Retinal pigment epithelial cell (primary cell): Measurements from ENCODE around the gene PRKG1.

Experiments used
- DNase-seq: peaks from one replicate; pipeline ENCODE4 v3.0.0-alpha.2; 2010; ENCODE audit warnings: low read depth
- H3K4me3 ChIP-seq: 2 replicates; pipeline ENCODE4 v1.5.1; 2011; ENCODE audit warnings: mild to moderate bottlenecking, low read length, control low read depth, moderate library complexity
- TF ChIP-seq, protein P1 (sequence below): conservative IDR thresholded peaks from 2 replicates; pipeline ENCODE4 v1.5.1; 2011; ENCODE audit warnings: low read depth, low read length, control low read depth, inconsistent platforms

Gene PRKG1

DNA sequence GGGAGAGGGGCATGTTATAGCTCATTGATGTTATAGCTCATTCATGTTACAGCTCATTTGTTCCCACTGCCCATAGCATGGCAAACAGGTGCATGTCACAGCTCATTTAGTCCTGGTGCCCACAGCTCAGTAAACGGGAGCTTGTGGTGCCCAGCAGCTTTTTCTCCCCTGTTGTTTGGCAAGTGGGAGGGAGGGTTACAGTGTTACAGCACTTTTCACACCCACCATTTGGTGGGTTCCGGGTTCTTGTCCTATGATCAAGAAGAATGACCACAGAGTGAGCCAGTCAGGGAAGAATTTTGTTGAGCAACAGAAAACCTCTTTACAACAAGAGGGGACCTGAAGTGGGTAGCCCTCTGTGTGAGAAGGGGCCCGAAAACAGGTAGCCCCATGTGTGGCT, 787.9 kb downstream of the PRKG1 start:
- DNase-seq = no peak
- H3K4me3 ChIP-seq = no peak overlapping the region
- TF ChIP-seq, protein P1, sequence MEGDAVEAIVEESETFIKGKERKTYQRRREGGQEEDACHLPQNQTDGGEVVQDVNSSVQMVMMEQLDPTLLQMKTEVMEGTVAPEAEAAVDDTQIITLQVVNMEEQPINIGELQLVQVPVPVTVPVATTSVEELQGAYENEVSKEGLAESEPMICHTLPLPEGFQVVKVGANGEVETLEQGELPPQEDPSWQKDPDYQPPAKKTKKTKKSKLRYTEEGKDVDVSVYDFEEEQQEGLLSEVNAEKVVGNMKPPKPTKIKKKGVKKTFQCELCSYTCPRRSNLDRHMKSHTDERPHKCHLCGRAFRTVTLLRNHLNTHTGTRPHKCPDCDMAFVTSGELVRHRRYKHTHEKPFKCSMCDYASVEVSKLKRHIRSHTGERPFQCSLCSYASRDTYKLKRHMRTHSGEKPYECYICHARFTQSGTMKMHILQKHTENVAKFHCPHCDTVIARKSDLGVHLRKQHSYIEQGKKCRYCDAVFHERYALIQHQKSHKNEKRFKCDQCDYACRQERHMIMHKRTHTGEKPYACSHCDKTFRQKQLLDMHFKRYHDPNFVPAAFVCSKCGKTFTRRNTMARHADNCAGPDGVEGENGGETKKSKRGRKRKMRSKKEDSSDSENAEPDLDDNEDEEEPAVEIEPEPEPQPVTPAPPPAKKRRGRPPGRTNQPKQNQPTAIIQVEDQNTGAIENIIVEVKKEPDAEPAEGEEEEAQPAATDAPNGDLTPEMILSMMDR = no peak

DNA sequence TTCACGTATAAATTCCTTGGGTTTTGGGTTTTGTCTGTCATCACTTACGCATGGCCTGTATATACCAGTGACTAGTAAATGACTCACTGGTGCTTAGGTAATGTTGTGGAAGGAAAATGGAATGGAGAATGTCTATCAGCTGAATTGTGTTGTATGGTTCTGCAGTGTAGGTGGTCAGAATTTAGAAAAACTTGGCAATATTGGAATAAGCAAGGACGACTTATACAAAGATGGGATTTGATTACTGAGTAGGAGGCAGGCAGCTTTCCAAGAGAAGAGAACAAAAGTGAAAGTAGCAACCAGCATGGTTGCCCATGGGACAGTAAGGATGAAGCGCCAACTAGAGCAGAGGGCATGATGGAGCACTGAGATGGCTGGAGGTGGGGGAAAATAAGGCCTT, 793.7 kb downstream of the PRKG1 start:
- no peak overlapping the region for H3K4me3 ChIP-seq

DNA sequence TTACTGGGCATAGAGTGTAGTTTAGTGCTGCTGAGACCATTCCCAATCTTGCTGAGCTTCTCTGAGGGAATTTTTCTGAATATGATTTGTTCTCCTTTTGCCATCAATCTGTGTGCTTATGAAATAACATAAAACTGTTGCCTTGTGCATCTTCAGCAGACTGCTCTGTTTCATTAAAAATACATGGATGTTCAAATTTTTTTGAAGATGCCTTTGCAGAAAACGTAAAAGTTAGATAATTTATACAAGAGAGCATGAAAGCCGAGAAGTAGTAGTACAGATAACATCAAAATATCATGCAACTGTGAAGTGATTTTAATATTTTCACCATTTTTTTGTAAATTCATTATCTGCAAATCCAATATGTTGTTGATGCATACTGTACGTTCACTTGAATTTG, 799.8 kb downstream of the PRKG1 start:
- no peak overlapping the region for H3K4me3 ChIP-seq
- TF ChIP-seq, protein P1 = no peak
- DNase-seq = no peak

More for the DNA sequence above, 793.7 kb downstream of the PRKG1 start:
- TF ChIP-seq, protein P1 = no peak
- DNase-seq = no peak

DNA sequence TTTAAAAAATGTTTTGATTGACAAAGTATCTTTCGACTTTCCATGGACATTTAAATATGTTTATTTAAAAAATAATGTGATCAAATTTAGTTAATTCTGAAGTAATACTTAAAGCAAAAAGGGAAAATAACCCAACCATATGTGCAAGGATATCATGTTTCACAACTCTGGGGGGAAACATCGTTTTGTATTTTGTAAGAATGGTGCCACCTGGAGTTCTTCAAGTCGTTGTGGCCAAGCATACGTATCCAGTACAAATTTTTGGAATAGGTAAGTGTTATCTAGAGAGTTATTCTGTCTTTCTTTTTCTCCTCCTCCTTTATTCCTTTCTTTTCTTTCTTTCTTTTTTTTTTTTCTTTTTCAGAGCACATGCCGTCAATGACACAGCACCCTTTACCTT, 801.3 kb downstream of the PRKG1 start:
- no peak overlapping the region for H3K4me3 ChIP-seq
- TF ChIP-seq, protein P1 = no peak
- DNase-seq = no peak

DNA sequence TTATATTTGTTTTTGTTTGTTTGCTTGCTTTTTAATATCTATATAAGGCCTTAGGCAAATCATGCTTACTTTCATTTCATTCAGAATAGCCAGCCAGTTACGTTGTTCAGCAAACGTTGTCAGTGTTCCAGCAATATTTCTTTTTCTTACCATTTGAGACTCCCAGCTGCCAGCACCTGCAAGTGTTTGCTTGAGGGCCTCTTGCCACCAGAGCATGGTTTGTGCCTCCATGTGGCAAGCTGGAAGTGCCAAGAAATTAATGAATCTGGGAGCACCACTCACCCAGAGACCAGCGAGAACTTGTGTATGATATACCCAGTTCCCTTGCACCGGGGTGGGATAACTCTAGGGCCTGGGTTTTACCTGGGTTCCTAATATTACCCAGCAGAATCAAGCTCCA, 802.2 kb downstream of the PRKG1 start:
- TF ChIP-seq, protein P1 = no peak
- H3K4me3 ChIP-seq = no peak overlapping the region
- DNase-seq = no peak

DNA sequence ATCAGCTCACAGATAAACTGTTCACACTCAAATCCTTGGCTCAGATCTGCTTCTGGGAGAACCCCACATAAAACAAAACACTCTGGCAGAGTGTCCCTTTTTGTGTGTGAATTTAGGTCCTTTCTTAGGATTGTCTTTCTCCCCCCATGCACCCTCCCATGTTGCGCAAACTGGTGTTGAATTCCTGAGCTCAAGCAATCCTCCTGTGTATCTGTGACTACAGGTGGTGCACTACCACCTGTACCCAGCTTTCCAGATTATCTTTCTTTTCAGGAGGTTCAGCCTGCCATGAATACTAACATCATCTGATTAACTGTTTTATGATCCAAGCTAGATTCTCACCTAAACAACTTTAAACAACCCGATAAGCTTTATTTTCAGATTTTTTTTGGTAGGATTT, 802.7 kb downstream of the PRKG1 start:
- TF ChIP-seq, protein P1 = no peak
- DNase-seq = no peak
- no peak overlapping the region for H3K4me3 ChIP-seq

DNA sequence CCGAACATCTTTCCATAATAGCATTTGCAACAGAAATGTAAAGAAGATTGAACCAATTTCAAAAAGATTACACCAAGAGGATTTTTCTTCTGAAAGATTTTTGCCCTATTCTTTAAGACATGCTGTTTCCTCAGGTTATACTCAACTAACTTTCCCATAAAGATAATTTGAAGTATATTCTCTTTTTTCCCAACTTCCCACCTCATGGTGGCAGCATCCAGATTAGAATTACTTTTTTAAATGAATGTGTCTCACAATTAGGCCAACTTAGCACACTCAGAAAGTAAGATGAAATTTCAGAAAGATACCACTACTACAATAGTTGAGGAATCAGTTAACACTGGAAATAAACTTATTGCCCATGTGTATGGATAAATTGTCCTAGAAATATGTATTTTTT, 803.3 kb downstream of the PRKG1 start:
- no peak overlapping the region for H3K4me3 ChIP-seq
- TF ChIP-seq, protein P1 = no peak
- no peak for DNase-seq
